Stomach (tissue), 4 donors: ENCODE data around the gene OR13J1.

Experiments
- POLR2A ChIP-seq, 4 donors: fragments of 450-650 bp; IDR thresholded peaks; one replicate each; pipeline ENCODE4 v1.6.1; 2016; ENCODE audit warnings: antibody characterized with exemption in 4 of 4, control low read depth in 2 of 4, mild to moderate bottlenecking in 1 of 4, moderate library complexity in 1 of 4
- POLR2AphosphoS5 ChIP-seq, 3 donors: sonication (generic); formaldehyde crosslinking; IDR thresholded peaks; one replicate each; pipeline ENCODE4 v1.6.1; 2016; ENCODE audit warnings: antibody characterized with exemption in 3 of 3
- TF ChIP-seq, protein P1 (sequence below), 7 experiments: fragments of 450-650 bp in 4 of 7; fragments of 200-600 bp in 3 of 7; sonication (generic) in 3 of 7; IDR thresholded peaks; one replicate each; pipeline ENCODE4 v1.5.1; 2016 to 2019; ENCODE audit warnings: antibody characterized with exemption in 7 of 7, control low read depth in 2 of 7, mild to moderate bottlenecking in 1 of 7

DNA sequence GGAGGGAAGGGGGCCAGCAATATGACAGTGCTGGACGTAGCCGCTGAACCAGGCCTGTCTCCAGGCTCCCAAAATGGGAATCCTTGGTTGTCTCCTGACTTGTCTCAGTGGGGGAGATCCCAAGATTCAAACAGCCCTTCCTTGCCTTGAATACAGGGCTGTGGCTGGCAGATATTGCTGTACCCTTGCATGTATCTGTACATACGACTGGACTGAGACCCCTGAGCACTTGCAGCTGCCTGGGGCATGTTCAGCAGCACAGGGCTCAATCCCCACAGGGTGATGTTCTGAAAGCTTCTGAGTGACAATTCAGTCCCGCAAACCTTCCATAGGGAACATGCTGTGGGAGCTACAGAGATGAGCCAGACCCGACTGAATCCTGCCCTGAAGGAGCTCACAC is 13.3 kb downstream of the OR13J1 start:
- TF ChIP-seq, protein P1, sequence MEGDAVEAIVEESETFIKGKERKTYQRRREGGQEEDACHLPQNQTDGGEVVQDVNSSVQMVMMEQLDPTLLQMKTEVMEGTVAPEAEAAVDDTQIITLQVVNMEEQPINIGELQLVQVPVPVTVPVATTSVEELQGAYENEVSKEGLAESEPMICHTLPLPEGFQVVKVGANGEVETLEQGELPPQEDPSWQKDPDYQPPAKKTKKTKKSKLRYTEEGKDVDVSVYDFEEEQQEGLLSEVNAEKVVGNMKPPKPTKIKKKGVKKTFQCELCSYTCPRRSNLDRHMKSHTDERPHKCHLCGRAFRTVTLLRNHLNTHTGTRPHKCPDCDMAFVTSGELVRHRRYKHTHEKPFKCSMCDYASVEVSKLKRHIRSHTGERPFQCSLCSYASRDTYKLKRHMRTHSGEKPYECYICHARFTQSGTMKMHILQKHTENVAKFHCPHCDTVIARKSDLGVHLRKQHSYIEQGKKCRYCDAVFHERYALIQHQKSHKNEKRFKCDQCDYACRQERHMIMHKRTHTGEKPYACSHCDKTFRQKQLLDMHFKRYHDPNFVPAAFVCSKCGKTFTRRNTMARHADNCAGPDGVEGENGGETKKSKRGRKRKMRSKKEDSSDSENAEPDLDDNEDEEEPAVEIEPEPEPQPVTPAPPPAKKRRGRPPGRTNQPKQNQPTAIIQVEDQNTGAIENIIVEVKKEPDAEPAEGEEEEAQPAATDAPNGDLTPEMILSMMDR (IDR thresholded peaks at IDR 0.05), result no peak
- TF ChIP-seq POLR2A (IDR thresholded peaks at IDR 0.05) (no peak), POLR2AphosphoS5 (IDR thresholded peaks at IDR 0.05) (no peak)
